Erythroblast (primary cell): ENCODE results near the gene DYTN.

Source experiments
- GATA1 ChIP-seq: IDR thresholded peaks from 2 replicates; pipeline ENCODE4 v1.6.1; 2011; ENCODE audit warnings: low read depth, mild to moderate bottlenecking, control low read depth, low read length, moderate library complexity
- POLR2A ChIP-seq: IDR thresholded peaks from 2 replicates; pipeline ENCODE4 v1.6.1; 2011; ENCODE audit warnings: mild to moderate bottlenecking, low read length

GRCh38 chr2:206641226-206641625, 77.0 kb downstream of the DYTN start:
- TF ChIP-seq POLR2A = no peak
- TF ChIP-seq GATA1 = no peak
